NB4 (cell line): Measurements from ENCODE around the gene MIEN1.
"Not testable (repeated sequence)": the region's sequence is repeated elsewhere in the genome, so short reads cannot be mapped to it uniquely, and the experiment has no call there.

Source experiments
- POLR2A ChIP-seq: IDR thresholded peaks from 2 replicates; pipeline ENCODE4 v1.6.1; 2011; ENCODE audit warnings: mild to moderate bottlenecking; ENCODE audit not compliant: insufficient read length; ENCODE audit errors: extremely low read depth
- TF ChIP-seq, protein P1 (sequence below): IDR thresholded peaks from one replicate; pipeline ENCODE4 v1.5.1; 2012; ENCODE audit warnings: low read depth, low read length
- TF ChIP-seq, protein P2 (sequence below): IDR thresholded peaks from 2 replicates; pipeline ENCODE4 v1.6.1; 2011; ENCODE audit warnings: low read depth, low read length

DNA sequence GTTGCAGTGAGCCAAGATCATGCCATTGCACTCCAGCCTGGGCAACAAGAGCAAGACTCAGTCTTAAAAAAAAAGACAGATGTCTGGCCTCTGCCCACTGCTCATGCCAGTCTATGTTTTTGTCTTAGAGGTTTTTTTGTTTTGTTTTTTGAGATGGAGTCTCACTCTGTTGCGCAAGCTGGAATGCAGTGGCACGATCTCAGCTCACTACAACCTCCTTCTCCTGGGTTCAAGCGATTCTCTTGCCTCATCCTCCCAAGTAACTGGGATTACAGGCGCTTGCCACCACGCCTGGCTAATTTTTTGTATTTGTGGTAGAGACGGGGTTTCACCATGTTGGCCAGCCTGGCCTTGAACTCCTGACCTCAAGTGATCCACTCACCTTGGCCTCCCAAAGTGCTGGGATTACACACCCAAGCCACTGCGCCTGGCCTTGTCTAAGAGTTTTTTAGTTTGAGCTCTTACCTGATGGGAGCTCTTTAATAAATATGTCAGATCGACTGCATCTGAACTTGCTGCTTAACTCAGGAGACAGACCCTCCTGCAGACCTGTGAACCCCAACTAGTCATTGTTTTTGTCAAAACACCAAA is 18.2 kb upstream of the MIEN1 start:
- TF ChIP-seq, protein P1, sequence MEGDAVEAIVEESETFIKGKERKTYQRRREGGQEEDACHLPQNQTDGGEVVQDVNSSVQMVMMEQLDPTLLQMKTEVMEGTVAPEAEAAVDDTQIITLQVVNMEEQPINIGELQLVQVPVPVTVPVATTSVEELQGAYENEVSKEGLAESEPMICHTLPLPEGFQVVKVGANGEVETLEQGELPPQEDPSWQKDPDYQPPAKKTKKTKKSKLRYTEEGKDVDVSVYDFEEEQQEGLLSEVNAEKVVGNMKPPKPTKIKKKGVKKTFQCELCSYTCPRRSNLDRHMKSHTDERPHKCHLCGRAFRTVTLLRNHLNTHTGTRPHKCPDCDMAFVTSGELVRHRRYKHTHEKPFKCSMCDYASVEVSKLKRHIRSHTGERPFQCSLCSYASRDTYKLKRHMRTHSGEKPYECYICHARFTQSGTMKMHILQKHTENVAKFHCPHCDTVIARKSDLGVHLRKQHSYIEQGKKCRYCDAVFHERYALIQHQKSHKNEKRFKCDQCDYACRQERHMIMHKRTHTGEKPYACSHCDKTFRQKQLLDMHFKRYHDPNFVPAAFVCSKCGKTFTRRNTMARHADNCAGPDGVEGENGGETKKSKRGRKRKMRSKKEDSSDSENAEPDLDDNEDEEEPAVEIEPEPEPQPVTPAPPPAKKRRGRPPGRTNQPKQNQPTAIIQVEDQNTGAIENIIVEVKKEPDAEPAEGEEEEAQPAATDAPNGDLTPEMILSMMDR, result not testable (repeated sequence)
- TF ChIP-seq POLR2A, result not testable (repeated sequence)
- TF ChIP-seq, protein P2, sequence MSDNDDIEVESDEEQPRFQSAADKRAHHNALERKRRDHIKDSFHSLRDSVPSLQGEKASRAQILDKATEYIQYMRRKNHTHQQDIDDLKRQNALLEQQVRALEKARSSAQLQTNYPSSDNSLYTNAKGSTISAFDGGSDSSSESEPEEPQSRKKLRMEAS, result not testable (repeated sequence)
